Measurements from ENCODE around the gene SNX10. TPM values are rescaled to one million over a fixed set of nuclear protein-coding genes. Genes with fewer than 3 reads are reported as not detected.

Gene SNX10
- total and polyA plus RNA-seq, 2 donors (not counting 1 experiment from before 2014, with no cell fraction given) = under 0.01 to 0.41 TPM

DNA sequence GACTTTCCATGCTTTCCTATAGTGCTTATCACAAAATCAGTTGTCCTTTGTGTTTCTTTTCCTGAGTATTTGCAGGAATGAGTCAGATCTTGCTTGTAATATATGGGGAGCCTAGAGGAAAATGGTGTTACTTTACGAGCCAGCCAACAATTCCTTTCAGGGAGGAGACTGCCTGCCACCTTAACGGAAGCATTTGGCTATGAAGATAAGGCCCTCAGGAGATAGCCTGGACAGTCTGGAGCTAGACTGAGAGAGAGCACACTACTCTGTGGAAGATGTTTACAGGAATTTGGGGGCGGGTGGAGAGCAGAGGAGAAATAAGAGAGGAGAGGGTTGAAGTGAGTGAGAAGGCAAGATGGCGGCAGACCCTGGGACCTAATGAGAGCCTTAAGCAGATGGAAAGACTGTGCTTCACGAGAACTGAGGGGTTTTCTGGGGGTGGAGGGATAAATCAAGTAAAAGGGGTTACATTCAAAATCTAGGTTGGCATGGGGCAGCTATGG lies 126.3 kb downstream of the SNX10 start:
- DNase-seq (ENCODE audit: low read depth in 2 of 2) = no peak
- Histone ChIP-seq H4K20me1 (ENCODE audit: control insufficient read depth, extremely low read depth, insufficient read depth, low read length) (no peaks in the 10 kb centered on the region), H3K9ac (ENCODE audit: insufficient read depth, low read length) (no peak overlapping the region), H3K36me3 (ENCODE audit: control insufficient read depth, insufficient read depth, low read length) (no peaks in the 10 kb centered on the region), H3K4me3 (replicated peaks in 1 of 4; ENCODE audit: control extremely low read depth in 1 of 4, insufficient read depth in 1 of 4, low read depth in 3 of 4, low read length in 4 of 4) (no peak overlapping the region), H3K79me2 (ENCODE audit: control insufficient read depth, insufficient read depth, low read length) (no peaks in the 10 kb centered on the region), H2AFZ (ENCODE audit: low read length) (no peak overlapping the region), H3K27ac (ENCODE audit: insufficient read depth, low read length) (no peak overlapping the region), H3K9me3 (ENCODE audit: control insufficient read depth, insufficient read depth, low read depth, low read length) (no peaks in the 10 kb centered on the region), H3K27me3 (ENCODE audit: control insufficient read depth, insufficient read depth, low read length) (no peaks in the 10 kb centered on the region), H3K4me2 (ENCODE audit: extremely low read depth, insufficient read depth, low read length) (no peak overlapping the region), H3K4me1 (ENCODE audit: control insufficient read depth, extremely low read depth, insufficient read depth, low read length) (no peaks in the 10 kb centered on the region)
- TF ChIP-seq, protein P1, sequence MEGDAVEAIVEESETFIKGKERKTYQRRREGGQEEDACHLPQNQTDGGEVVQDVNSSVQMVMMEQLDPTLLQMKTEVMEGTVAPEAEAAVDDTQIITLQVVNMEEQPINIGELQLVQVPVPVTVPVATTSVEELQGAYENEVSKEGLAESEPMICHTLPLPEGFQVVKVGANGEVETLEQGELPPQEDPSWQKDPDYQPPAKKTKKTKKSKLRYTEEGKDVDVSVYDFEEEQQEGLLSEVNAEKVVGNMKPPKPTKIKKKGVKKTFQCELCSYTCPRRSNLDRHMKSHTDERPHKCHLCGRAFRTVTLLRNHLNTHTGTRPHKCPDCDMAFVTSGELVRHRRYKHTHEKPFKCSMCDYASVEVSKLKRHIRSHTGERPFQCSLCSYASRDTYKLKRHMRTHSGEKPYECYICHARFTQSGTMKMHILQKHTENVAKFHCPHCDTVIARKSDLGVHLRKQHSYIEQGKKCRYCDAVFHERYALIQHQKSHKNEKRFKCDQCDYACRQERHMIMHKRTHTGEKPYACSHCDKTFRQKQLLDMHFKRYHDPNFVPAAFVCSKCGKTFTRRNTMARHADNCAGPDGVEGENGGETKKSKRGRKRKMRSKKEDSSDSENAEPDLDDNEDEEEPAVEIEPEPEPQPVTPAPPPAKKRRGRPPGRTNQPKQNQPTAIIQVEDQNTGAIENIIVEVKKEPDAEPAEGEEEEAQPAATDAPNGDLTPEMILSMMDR (conservative IDR thresholded peaks at IDR 0.05 in 1 of 2, IDR thresholded peaks at IDR 0.05 in 1 of 2; ENCODE audit: low read depth in 1 of 2, low read length in 2 of 2) = no peak
- no peak for TF ChIP-seq EZH2 (IDR thresholded peaks at IDR 0.05; ENCODE audit: low read length, missing control alignments)

GRCh38 chr7:26419198-26419597 lies 127.5 kb downstream of the SNX10 start:
- Histone ChIP-seq H3K4me2 (ENCODE audit: extremely low read depth, insufficient read depth, low read length) (no peak overlapping the region), H3K9ac (ENCODE audit: insufficient read depth, low read length) (no peak overlapping the region), H3K4me3 (replicated peaks in 1 of 4; ENCODE audit: control extremely low read depth in 1 of 4, insufficient read depth in 1 of 4, low read depth in 3 of 4, low read length in 4 of 4) (no peak overlapping the region), H2AFZ (ENCODE audit: low read length) (no peak overlapping the region), H3K79me2 (ENCODE audit: control insufficient read depth, insufficient read depth, low read length) (no peaks in the 10 kb centered on the region), H3K4me1 (ENCODE audit: control insufficient read depth, extremely low read depth, insufficient read depth, low read length) (no peaks in the 10 kb centered on the region), H4K20me1 (ENCODE audit: control insufficient read depth, extremely low read depth, insufficient read depth, low read length) (no peaks in the 10 kb centered on the region), H3K9me3 (ENCODE audit: control insufficient read depth, insufficient read depth, low read depth, low read length) (no peaks in the 10 kb centered on the region), H3K27ac (ENCODE audit: insufficient read depth, low read length) (no peak overlapping the region), H3K27me3 (ENCODE audit: control insufficient read depth, insufficient read depth, low read length) (no peaks in the 10 kb centered on the region), H3K36me3 (ENCODE audit: control insufficient read depth, insufficient read depth, low read length) (no peaks in the 10 kb centered on the region)
- no peak for DNase-seq (ENCODE audit: low read depth in 2 of 2)
- no peak for TF ChIP-seq EZH2 (IDR thresholded peaks at IDR 0.05; ENCODE audit: low read length, missing control alignments)
- TF ChIP-seq, protein P1 (conservative IDR thresholded peaks at IDR 0.05 in 1 of 2, IDR thresholded peaks at IDR 0.05 in 1 of 2; ENCODE audit: low read depth in 1 of 2, low read length in 2 of 2) = no peak

GRCh38 chr7:26420422-26421019 lies 128.9 kb downstream of the SNX10 start:
- Histone ChIP-seq H4K20me1 (ENCODE audit: control insufficient read depth, extremely low read depth, insufficient read depth, low read length) (no peaks in the 10 kb centered on the region), H3K27me3 (ENCODE audit: control insufficient read depth, insufficient read depth, low read length) (no peaks in the 10 kb centered on the region), H3K4me2 (ENCODE audit: extremely low read depth, insufficient read depth, low read length) (no peak overlapping the region), H3K9me3 (ENCODE audit: control insufficient read depth, insufficient read depth, low read depth, low read length) (no peaks in the 10 kb centered on the region), H2AFZ (ENCODE audit: low read length) (no peak overlapping the region), H3K36me3 (ENCODE audit: control insufficient read depth, insufficient read depth, low read length) (no peaks in the 10 kb centered on the region), H3K79me2 (ENCODE audit: control insufficient read depth, insufficient read depth, low read length) (no peaks in the 10 kb centered on the region), H3K4me1 (ENCODE audit: control insufficient read depth, extremely low read depth, insufficient read depth, low read length) (no peaks in the 10 kb centered on the region), H3K27ac (ENCODE audit: insufficient read depth, low read length) (no peak overlapping the region), H3K4me3 (replicated peaks in 1 of 4; ENCODE audit: control extremely low read depth in 1 of 4, insufficient read depth in 1 of 4, low read depth in 3 of 4, low read length in 4 of 4) (no peak overlapping the region), H3K9ac (ENCODE audit: insufficient read depth, low read length) (no peak overlapping the region)
- TF ChIP-seq, protein P1 (conservative IDR thresholded peaks at IDR 0.05 in 1 of 2, IDR thresholded peaks at IDR 0.05 in 1 of 2; ENCODE audit: low read depth in 1 of 2, low read length in 2 of 2) = no peak
- no peak for TF ChIP-seq EZH2 (IDR thresholded peaks at IDR 0.05; ENCODE audit: low read length, missing control alignments)
- no peak for DNase-seq (ENCODE audit: low read depth in 2 of 2)

Measured in fibroblast of lung (primary cell).